ENCODE results near the gene S1PR4. TPM values are rescaled to one million over a fixed set of nuclear protein-coding genes. Genes with fewer than 3 reads are reported as not detected.

The S1PR4 gene
- total RNA-seq, 1 experiment from 2014 or later = 0.26 TPM

DNA sequence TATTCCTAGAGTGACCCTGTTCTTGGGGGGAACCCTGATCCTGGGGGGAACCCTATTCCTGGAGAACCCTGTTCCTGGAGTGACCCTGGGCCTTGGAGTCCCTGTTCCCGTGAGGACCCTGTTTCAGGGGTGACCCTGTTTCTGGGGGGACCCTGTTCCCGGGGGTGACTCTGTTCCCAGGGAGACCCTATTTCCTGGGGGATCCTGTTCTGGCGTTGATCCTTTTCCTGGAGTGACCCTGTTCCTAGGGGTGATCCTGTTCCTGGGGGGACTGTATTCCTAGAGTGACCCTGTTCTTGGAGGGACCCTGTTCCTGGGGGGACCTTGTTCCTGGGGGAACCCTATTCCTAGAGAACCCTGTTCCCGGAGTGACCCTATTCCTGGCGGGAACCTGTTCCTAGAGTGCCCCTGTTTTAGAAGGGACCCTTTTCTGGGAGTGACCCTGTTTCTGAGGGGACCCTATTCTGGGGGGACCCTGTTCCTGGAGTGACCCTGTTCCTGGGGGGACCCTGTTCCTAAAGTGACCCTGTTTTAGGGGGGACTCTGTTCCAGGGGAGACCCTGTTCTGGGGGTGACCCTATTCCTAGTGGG lies 27.7 kb upstream of the S1PR4 start:
- Histone ChIP-seq H3K36me3 (ENCODE audit: low read depth, low read length) (no peaks in the 10 kb centered on the region), H3K4me2 (ENCODE audit: low read length) (no peak overlapping the region), H3K9ac (ENCODE audit: low read length) (no peak overlapping the region), H3K4me3 (ENCODE audit: low read length) (no peak overlapping the region), H3K27ac (ENCODE audit: low read length) (no peak overlapping the region), H3K9me3 (ENCODE audit: low read length) (no peaks in the 10 kb centered on the region), H3F3A (ENCODE audit: low read length, unreplicated experiment) (no peaks in the 10 kb centered on the region), H2AFZ (ENCODE audit: low read length) (no peak overlapping the region), H3K9me2 (replicated peaks; ENCODE audit: low read length) (no peaks in the 10 kb centered on the region), H3K4me1 (ENCODE audit: insufficient read depth, low read length) (peaks cover 12% of the 10 kb centered on the region), H3K27me3 (ENCODE audit: low read length) (no peaks in the 10 kb centered on the region), H4K20me1 (ENCODE audit: low read length) (no peaks in the 10 kb centered on the region), H3K79me2 (ENCODE audit: low read length) (no peaks in the 10 kb centered on the region)
- no peak for DNase-seq
- TF ChIP-seq, protein P1, sequence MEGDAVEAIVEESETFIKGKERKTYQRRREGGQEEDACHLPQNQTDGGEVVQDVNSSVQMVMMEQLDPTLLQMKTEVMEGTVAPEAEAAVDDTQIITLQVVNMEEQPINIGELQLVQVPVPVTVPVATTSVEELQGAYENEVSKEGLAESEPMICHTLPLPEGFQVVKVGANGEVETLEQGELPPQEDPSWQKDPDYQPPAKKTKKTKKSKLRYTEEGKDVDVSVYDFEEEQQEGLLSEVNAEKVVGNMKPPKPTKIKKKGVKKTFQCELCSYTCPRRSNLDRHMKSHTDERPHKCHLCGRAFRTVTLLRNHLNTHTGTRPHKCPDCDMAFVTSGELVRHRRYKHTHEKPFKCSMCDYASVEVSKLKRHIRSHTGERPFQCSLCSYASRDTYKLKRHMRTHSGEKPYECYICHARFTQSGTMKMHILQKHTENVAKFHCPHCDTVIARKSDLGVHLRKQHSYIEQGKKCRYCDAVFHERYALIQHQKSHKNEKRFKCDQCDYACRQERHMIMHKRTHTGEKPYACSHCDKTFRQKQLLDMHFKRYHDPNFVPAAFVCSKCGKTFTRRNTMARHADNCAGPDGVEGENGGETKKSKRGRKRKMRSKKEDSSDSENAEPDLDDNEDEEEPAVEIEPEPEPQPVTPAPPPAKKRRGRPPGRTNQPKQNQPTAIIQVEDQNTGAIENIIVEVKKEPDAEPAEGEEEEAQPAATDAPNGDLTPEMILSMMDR (conservative IDR thresholded peaks at IDR 0.05; ENCODE audit: low read depth, low read length) = no peak
- no peak for TF ChIP-seq EZH2phosphoT487 (IDR thresholded peaks at IDR 0.05; ENCODE audit: borderline replicate concordance, low read length)
- TF ChIP-seq EZH2 (IDR thresholded peaks at IDR 0.05; ENCODE audit: low read length, unreplicated experiment) = no peak
- BruUV-seq (replicated peaks) = no TSS peak
- POLR2A ChIA-PET (ENCODE audit: unreplicated experiment) = no interaction called here
- intact Hi-C loops (cut with micrococcal nuclease) = no loop called here
- CTCF ChIA-PET = no interaction called here
- ATAC-seq = no peak

DNA sequence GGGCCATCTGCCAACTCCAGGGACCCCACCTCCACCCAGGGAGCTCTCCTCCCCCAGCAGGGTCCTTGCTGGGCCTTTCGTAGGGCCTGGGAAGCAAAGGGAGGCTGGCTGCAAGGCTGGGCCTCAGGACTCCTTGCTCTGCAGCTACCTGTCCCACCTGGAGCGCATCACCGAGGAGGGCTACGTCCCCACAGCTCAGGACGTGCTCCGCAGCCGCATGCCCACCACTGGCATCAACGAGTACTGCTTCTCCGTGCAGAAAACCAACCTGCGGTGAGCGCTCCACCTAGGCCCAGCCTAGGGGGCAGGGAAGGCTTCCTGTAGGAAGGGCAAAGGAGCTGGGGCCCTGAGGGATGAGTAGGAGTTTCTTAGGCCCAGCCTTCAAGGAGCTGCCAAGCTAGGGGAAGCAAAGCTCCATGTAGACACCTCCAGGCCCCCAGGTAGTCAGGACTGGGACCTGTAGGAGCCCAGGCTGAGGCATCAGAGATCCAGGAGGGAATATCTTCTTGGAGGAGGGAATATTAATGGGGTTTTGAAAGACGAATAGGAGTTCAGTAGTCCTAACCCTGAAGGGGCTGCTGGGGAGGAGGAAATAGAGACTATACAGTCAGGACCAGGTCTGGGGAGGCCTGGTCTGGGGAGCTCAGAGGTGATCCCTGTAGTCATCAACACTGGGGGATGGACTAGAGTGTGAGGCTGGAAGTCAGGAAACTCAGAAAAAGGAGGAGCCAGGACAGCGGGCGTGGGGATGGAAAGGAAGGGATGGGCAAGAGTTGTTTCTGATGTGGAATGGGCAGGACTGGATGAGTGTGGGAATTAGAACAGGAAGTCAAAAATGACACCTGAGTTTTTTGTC lies 26.8 kb upstream of the S1PR4 start:
- H3K27ac ChIP-seq (ENCODE audit: low read length) = no peak overlapping the region
- ChIA-PET CTCF (no interaction called here), POLR2A (ENCODE audit: unreplicated experiment) (no interaction called here)
- no peaks in the 10 kb centered on the region for H3K79me2 ChIP-seq (ENCODE audit: low read length)
- H3K9ac ChIP-seq (ENCODE audit: low read length) = no peak overlapping the region
- H3K4me1 ChIP-seq (ENCODE audit: insufficient read depth, low read length) = peaks cover 12% of the 10 kb centered on the region
- TF ChIP-seq EZH2phosphoT487 (IDR thresholded peaks at IDR 0.05; ENCODE audit: borderline replicate concordance, low read length) (no peak), EZH2 (IDR thresholded peaks at IDR 0.05; ENCODE audit: low read length, unreplicated experiment) (no peak)
- TF ChIP-seq, protein P1 (conservative IDR thresholded peaks at IDR 0.05; ENCODE audit: low read depth, low read length) = no peak
- no peak overlapping the region for H3K4me2 ChIP-seq (ENCODE audit: low read length)
- DNase-seq (no peak), ATAC-seq (no peak)
- no peaks in the 10 kb centered on the region for H3K36me3 ChIP-seq (ENCODE audit: low read depth, low read length)
- BruUV-seq (replicated peaks) = no TSS peak
- no peaks in the 10 kb centered on the region for H3K27me3 ChIP-seq (ENCODE audit: low read length)
- H2AFZ ChIP-seq (ENCODE audit: low read length) = no peak overlapping the region
- no peaks in the 10 kb centered on the region for H3F3A ChIP-seq (ENCODE audit: low read length, unreplicated experiment)
- H3K4me3 ChIP-seq (ENCODE audit: low read length) = no peak overlapping the region
- H3K9me2 ChIP-seq (replicated peaks; ENCODE audit: low read length) = no peaks in the 10 kb centered on the region
- H3K9me3 ChIP-seq (ENCODE audit: low read length) = no peaks in the 10 kb centered on the region
- intact Hi-C loops (cut with micrococcal nuclease) = no loop called here
- no peaks in the 10 kb centered on the region for H4K20me1 ChIP-seq (ENCODE audit: low read length)

DNA sequence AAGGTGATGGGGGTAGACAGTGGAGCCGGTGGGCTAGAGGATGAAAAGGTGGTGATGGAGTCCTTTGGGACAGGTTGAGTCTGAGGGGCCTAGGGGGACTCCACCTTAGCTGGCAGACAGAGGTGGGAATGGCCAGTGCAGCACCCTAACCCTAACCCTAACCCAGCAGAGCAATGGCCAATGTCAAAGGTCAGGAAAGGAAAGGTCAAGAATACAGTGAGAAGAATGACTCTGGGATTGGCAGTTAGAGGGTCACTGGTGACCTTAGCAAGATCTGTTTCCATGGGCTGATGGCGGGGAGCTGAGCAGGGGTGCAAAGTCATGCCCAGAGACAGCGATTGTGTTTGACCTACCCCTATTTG lies 26.2 kb upstream of the S1PR4 start:
- Histone ChIP-seq H3K36me3 (ENCODE audit: low read depth, low read length) (no peaks in the 10 kb centered on the region), H3K9ac (ENCODE audit: low read length) (no peak overlapping the region), H3K9me3 (ENCODE audit: low read length) (no peaks in the 10 kb centered on the region), H3K4me1 (ENCODE audit: insufficient read depth, low read length) (peaks cover 12% of the 10 kb centered on the region), H3K4me2 (ENCODE audit: low read length) (no peak overlapping the region), H3F3A (ENCODE audit: low read length, unreplicated experiment) (no peaks in the 10 kb centered on the region), H2AFZ (ENCODE audit: low read length) (no peak overlapping the region), H3K27me3 (ENCODE audit: low read length) (no peaks in the 10 kb centered on the region), H3K4me3 (ENCODE audit: low read length) (no peak overlapping the region), H4K20me1 (ENCODE audit: low read length) (no peaks in the 10 kb centered on the region), H3K27ac (ENCODE audit: low read length) (no peak overlapping the region), H3K79me2 (ENCODE audit: low read length) (no peaks in the 10 kb centered on the region), H3K9me2 (replicated peaks; ENCODE audit: low read length) (no peaks in the 10 kb centered on the region)
- intact Hi-C loops (cut with micrococcal nuclease) = no loop called here
- TF ChIP-seq EZH2phosphoT487 (IDR thresholded peaks at IDR 0.05; ENCODE audit: borderline replicate concordance, low read length) = no peak
- no peak for TF ChIP-seq EZH2 (IDR thresholded peaks at IDR 0.05; ENCODE audit: low read length, unreplicated experiment)
- TF ChIP-seq, protein P1 (conservative IDR thresholded peaks at IDR 0.05; ENCODE audit: low read depth, low read length) = no peak
- DNase-seq (no peak), ATAC-seq (no peak)
- CTCF ChIA-PET = no interaction called here
- POLR2A ChIA-PET (ENCODE audit: unreplicated experiment) = no interaction called here
- BruUV-seq (replicated peaks) = no TSS peak
